ENCODE data around the gene MAP3K3. TPM values are rescaled to one million over a fixed set of nuclear protein-coding genes. Genes with fewer than 3 reads are reported as not detected.

MAP3K3 gene
- total and polyA plus RNA-seq, 2 experiments from 2014 or later = 28.1 to 31.9 TPM

- TF ChIP-seq CTCF (IDR thresholded peaks at IDR 0.05; ENCODE audit: low read depth, low read length) = no peak
These were observed 100.2 kb downstream of the MAP3K3 start for GRCh38 chr17:63722403-63722802.

GRCh38 chr17:63735691-63736090 lies 113.5 kb downstream of the MAP3K3 start:
- DNase-seq (ENCODE audit: low read depth in 1 of 2, low spot score in 1 of 2) = no peak
- Histone ChIP-seq H3K36me3 (no peaks in the 10 kb centered on the region), H3K9me3 (ENCODE audit: low read depth) (no peaks in the 10 kb centered on the region), H3K4me1 (ENCODE audit: low read depth) (peaks cover 5% of the 10 kb centered on the region), H3K27me3 (no peaks in the 10 kb centered on the region), H3K27ac (no peak overlapping the region), H3K4me3 (no peak overlapping the region)
- no peak for TF ChIP-seq CTCF (IDR thresholded peaks at IDR 0.05; ENCODE audit: low read depth, low read length)

More at GRCh38 chr17:63722403-63722802, 100.2 kb downstream of the MAP3K3 start:
- Histone ChIP-seq H3K4me1 (ENCODE audit: low read depth) (peaks cover 20% of the 10 kb centered on the region), H3K36me3 (peaks cover 13% of the 10 kb centered on the region), H3K4me3 (no peak overlapping the region), H3K9me3 (ENCODE audit: low read depth) (no peaks in the 10 kb centered on the region), H3K27ac (peak overlapping the region; percentile 67), H3K27me3 (no peaks in the 10 kb centered on the region)
- no peak for DNase-seq (ENCODE audit: low read depth in 1 of 2, low spot score in 1 of 2)

- no peaks in the 10 kb centered on the region for H3K36me3 ChIP-seq
- H3K9me3 ChIP-seq (ENCODE audit: low read depth) = no peaks in the 10 kb centered on the region
- peak overlapping the region; percentile 84 for H3K4me3 ChIP-seq
- no peaks in the 10 kb centered on the region for H3K27me3 ChIP-seq
- peaks cover 5% of the 10 kb centered on the region for H3K4me1 ChIP-seq (ENCODE audit: low read depth)
- TF ChIP-seq CTCF (IDR thresholded peaks at IDR 0.05; ENCODE audit: low read depth, low read length) = no peak
- peak in 1 of 2 donors; percentile 6 for DNase-seq (ENCODE audit: low read depth in 1 of 2, low spot score in 1 of 2)
- H3K27ac ChIP-seq = peak overlapping the region; percentile 89
These were observed 118.4 kb downstream of the MAP3K3 start for GRCh38 chr17:63740464-63741142.

DNA sequence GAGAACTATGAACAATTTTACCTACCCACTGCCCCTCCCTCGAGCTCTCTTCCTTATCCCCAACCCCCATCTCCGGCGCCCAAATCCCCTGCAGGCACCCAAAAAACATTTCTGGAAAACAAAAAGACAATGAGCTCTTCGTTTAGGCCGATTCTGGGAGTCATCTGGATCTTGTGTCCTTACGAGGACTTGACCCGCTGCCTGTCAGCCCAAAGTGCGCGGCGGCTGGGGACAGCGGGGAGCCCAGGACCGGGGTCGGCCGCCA lies 118.9 kb downstream of the MAP3K3 start:
- Histone ChIP-seq H3K4me1 (ENCODE audit: low read depth) (peaks cover 5% of the 10 kb centered on the region), H3K4me3 (peak overlapping the region; percentile 84), H3K36me3 (peaks cover 3% of the 10 kb centered on the region), H3K9me3 (ENCODE audit: low read depth) (no peaks in the 10 kb centered on the region), H3K27me3 (no peaks in the 10 kb centered on the region), H3K27ac (peak overlapping the region; percentile 89)
- no peak for DNase-seq (ENCODE audit: low read depth in 1 of 2, low spot score in 1 of 2)
- no peak for TF ChIP-seq CTCF (IDR thresholded peaks at IDR 0.05; ENCODE audit: low read depth, low read length)

- Histone ChIP-seq H3K36me3 (peaks cover 8% of the 10 kb centered on the region), H3K9me3 (ENCODE audit: low read depth) (no peaks in the 10 kb centered on the region), H3K4me1 (ENCODE audit: low read depth) (peaks cover 5% of the 10 kb centered on the region), H3K4me3 (peak within 1 kb of the TSS; percentile 84), H3K27me3 (no peaks in the 10 kb centered on the region), H3K27ac (peak within 1 kb of the TSS; percentile 89)
- TF ChIP-seq CTCF (IDR thresholded peaks at IDR 0.05; ENCODE audit: low read depth, low read length) = no peak
- DNase-seq (ENCODE audit: low read depth in 1 of 2, low spot score in 1 of 2) = peak; percentile 98 to 99
These were observed 119.4 kb downstream of the MAP3K3 start, which contains the start of gene STRADA for GRCh38 chr17:63741408-63742173. STRADA (minus strand) TSS chr17:63741799; CDS start chr17:63728369, 13,430 bp downstream.

Other genes with a start within 250 kb of the MAP3K3 start
- gene CYB561, start 176.1 kb upstream of the MAP3K3 start, total RNA-seq = 7.4 and 11.3 TPM in 2 replicates
- gene CYB561, start 176.1 kb upstream of the MAP3K3 start, polyA plus RNA-seq = 7.4 and 21.5 TPM in 2 replicates
- 2.1 and 3.2 TPM in 2 replicates for gene ACE, start 145.4 kb upstream of the MAP3K3 start, total RNA-seq
- gene ACE, start 145.4 kb upstream of the MAP3K3 start, polyA plus RNA-seq = 1.8 and 2.5 TPM in 2 replicates
- gene KCNH6, start 99.1 kb upstream of the MAP3K3 start, total RNA-seq = 0.06 and 0.11 TPM in 2 replicates
- 0.44 TPM in 1 of 2 replicates, not detected in the other for gene KCNH6, start 99.1 kb upstream of the MAP3K3 start, polyA plus RNA-seq
- gene DCAF7, start 71.9 kb upstream of the MAP3K3 start, total RNA-seq = 48.2 and 56.7 TPM in 2 replicates
- gene DCAF7, start 71.9 kb upstream of the MAP3K3 start, polyA plus RNA-seq = 55.1 and 95.0 TPM in 2 replicates
- 25.6 and 34.1 TPM in 2 replicates for gene TACO1, start 21.5 kb upstream of the MAP3K3 start, total RNA-seq
- 41.3 and 54.9 TPM in 2 replicates for gene TACO1, start 21.5 kb upstream of the MAP3K3 start, polyA plus RNA-seq
- gene LIMD2, start 77.7 kb downstream of the MAP3K3 start, total RNA-seq = 58.8 and 76.3 TPM in 2 replicates
- gene LIMD2, start 77.7 kb downstream of the MAP3K3 start, polyA plus RNA-seq = 58.6 and 74.1 TPM in 2 replicates
- gene STRADA, start 119.4 kb downstream of the MAP3K3 start, total RNA-seq = 22.7 and 30.3 TPM in 2 replicates
- 43.2 and 53.1 TPM in 2 replicates for gene STRADA, start 119.4 kb downstream of the MAP3K3 start, polyA plus RNA-seq
- 27.6 and 30.0 TPM in 2 replicates for gene CCDC47, start 151.2 kb downstream of the MAP3K3 start, total RNA-seq
- 54.7 and 56.5 TPM in 2 replicates for gene CCDC47, start 151.2 kb downstream of the MAP3K3 start, polyA plus RNA-seq
- 49.0 and 91.0 TPM in 2 replicates for gene DDX42, start 151.8 kb downstream of the MAP3K3 start, total RNA-seq
- gene DDX42, start 151.8 kb downstream of the MAP3K3 start, polyA plus RNA-seq = 58.1 and 71.6 TPM in 2 replicates
- 42.7 and 57.7 TPM in 2 replicates for gene PSMC5, start 205.0 kb downstream of the MAP3K3 start, total RNA-seq
- gene PSMC5, start 205.0 kb downstream of the MAP3K3 start, polyA plus RNA-seq = 144 and 230 TPM in 2 replicates
- 43.1 and 47.2 TPM in 2 replicates for gene FTSJ3, start 205.2 kb downstream of the MAP3K3 start, total RNA-seq
- gene FTSJ3, start 205.2 kb downstream of the MAP3K3 start, polyA plus RNA-seq = 52.2 and 57.3 TPM in 2 replicates
- 39.2 and 67.6 TPM in 2 replicates for gene SMARCD2, start 220.3 kb downstream of the MAP3K3 start, total RNA-seq
- 40.3 and 45.4 TPM in 2 replicates for gene SMARCD2, start 220.3 kb downstream of the MAP3K3 start, polyA plus RNA-seq